GM19372 (cell line): ENCODE data around the gene CBL.

Source experiments
- ATAC-seq: cut with Tn5 transposase; IDR thresholded peaks from one replicate; pipeline ENCODE4 v1.9.1; 2021; ENCODE audit warnings: mild to moderate bottlenecking, low read depth, moderate library complexity; ENCODE audit not compliant: unreplicated experiment

CBL gene

DNA sequence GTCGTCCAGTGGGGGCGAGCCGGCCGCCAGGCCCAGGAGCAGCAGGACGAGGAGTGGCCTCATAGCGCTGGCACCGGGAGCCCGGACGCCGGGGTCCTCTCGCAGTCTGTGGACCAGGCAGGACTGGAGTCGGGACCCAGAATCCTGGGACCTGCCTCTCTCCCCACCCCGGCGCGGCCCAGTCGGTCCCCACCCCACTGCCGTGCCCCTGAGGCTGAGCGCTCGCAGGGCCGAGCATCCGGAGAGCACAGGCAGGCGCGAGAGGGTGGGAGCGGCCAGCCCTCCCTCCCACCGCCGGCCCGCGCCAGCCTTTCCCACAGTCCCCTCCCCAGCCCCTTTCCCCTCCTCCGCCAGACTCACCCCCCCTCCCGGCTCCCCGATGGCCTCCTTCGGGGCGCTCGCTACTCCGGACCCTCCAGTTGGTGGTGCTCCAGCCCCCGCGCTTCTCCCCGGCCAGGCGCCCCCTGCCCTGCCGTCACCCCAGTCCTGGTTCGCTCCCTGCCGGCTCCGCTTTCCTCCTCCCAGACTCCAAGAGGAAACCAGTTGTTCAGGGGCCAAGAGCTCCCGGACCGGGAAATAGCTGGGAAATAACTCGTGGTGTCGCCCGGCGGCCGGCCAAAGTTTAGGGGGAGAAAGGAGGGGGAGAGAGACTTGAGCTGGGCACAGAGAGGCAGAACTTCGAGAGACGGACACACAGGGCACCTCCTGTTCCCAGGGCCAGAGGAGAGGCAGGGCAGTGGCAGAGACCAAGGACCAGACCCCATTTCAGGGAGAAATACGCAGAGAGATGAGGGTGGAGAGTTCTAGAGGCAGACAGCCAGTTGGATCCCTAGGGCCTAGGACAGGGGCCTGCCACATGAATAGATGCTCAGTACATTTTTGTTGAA is 134.4 kb downstream of the CBL start, which contains the start of gene C1QTNF5:
TSS of gene C1QTNF5 (minus strand) at position 549 of the 887 bp plus-strand sequence. CDS start at position 63, 486 bp downstream.
- no peak for ATAC-seq

DNA sequence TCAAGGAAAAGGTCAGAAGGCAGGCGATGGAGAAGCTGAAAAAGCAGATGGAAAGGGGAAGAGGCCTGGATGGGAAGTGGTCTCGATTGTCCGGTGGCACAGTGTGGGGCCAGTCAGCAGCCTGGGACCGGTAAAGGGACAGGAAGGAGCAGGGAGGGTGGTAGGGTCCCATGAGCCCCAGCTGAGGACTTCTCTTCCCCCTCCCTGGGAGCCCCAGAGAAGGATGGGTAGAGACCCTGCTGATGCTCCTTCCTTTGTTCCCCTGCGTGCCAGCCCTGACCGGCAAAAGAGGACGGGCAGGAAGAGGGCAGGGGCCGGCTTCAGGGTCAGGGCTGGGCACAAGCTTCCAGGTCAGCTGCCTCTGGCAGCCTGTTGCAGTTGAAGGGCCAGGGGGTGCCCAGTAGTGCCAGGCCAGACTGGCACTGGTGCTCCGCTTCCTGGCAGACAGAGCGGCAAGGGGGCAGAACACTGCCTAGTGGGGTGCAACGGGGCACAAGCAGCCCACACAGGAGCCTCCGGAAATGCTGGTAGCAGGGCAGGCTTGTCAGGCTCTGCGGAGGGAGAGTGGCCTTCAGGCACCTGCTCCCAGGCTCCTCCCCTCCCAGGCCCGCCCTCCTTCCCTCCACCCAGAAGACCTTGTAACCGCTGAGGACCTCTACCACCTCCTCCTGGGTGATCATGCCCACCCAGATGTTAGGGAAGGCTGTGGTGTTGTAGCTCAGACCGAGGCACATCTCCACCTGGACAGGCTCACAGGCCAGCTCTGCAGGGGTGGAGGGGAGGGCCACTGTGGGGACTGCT is 135.3 kb downstream of the CBL start:
- no peak for ATAC-seq

DNA sequence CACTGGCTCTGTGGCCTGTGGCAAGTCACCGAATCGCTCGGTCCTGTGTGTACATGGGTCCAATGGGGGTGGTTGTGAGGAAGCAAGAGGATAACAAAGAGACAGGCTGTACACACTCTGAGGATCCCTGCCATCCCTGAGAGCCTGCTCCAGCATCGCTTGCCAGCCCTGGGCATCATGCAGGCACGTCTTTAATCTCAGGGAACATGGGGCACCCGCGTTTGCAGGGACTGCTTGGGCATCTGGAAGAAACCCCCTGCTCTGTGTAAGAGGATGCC is 135.8 kb downstream of the CBL start:
- ATAC-seq = no peak

DNA sequence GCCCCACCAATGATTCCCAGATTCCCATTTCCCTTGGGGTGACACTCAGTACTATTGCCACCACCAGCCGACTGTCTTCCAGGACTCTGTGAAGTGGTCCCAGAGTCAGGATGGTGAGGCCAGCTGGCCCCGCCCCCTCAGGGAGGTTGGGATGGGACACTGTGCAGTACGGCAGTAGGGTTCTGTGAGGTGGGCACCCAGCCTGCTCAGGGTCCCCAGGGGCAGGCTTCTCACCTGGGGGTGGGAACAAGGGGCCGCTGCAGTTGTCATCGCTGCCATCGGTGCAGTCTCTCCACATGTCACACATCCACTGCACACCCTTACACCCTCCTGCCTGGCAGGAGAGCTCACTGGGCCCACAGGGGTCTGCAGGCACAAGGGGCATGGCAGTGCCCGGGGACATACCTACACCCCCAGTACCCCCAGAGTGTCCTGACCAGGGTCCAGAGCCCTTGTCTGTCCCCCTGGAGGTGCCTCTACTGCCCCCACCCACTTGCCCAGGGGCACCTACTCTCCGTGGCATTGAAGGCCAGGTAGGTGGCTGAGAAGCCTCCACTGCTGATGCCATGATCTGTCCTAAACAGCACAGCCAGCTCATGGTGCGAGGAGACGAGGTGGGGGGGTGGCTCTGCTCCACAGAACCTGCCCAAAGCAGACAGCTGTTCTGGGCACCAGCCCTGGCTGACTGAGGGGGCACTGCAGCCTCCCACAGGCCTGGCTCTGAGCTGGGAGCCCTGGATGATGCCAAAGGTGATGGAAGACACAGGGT is 136.4 kb downstream of the CBL start:
- ATAC-seq = no peak

DNA sequence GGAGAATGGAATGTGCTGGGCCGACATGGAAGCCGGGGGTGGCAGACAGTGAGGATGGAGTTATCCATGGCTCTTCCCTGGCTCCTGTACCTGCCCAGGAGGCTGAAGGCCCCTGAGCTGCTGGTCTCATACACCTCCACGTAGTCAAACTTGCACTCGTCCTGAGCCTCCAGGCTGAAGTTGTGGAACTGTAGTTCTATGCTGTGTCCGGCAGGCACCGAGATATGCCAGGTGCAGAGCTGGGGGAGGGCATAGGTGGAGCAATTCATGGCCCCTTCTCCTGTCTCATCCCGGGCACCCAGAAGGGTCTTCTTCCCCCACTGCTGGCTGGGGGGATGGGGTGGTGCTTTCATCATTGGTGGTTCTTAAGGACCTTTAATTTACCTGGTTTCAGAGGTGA is 137.6 kb downstream of the CBL start:
- no peak for ATAC-seq

DNA sequence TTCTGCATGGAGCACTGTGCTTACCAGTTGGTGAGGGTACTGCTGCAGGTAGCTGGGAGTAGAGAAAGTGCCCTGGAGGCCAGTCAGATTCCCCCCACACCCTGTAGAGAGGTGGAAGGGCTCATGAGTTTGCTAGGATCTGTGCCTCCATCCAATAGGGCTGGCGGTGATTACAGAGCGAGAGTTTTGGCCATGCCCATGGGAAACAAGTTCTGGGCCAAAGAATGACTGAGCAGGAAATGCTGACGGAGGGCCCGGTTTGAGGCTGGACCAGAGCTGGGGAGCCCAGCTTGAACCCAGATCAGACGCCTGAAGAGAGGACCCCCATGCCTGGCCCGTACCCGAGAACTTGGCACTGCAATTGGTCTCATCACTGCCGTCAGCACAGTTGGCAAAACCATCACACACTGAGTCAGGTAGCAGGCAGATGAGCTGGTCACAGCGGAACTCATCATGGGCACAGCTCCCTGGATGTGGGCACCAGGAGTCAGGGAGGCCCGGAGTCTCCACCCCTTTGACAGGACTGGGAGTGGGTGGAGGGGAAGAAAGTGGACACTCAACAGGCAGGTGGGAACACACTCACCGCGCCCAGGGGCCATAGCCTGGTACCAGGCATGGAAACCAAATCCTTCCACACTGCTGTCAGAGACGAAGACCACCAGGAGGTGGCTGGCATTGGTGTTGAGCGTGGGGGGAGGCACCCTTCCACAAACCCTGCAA is 138.3 kb downstream of the CBL start:
- no peak for ATAC-seq

DNA sequence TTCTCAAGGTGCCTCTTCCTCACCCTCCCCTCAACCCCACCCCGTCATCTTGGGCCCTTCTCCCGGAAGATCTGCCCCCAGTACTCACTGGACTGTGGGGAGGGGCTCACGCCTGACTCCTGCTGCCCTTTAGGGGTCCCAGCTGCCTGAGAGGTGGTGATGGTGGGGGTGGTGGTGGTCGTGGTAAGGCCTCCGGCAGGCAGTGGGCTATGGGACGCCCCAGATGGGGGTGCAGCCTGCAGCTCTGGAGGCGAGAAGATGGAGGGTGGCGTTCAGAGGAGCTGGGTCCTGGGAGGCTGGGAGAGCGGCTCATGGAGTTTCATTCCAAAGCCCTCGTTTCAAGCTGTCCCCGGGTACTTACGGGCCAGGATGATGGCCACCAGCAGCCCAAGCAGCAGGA is 139.5 kb downstream of the CBL start:
- no peak for ATAC-seq

DNA sequence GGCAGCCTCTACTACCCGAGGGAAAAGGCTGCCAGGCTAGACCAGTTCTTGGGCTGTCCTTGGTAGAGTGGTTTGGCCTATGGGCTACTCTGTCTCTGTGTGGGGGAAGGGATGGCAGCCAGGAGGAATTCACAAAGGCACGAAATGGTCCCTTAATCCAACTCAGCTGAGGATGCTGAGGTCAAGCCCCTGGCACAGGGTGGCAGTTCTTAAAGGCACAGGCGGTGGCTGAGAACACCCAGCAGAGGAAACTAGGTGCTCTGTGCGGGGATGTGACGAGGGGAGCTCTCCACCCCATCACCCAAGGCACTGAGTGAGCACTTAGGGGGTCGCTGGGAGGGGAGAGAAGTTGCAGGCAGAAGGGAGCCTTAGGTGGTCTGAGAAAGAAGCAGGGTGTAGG is 140.5 kb downstream of the CBL start, which contains the start of gene MFRP:
TSS of gene MFRP (minus strand) at position 101 of the 400 bp plus-strand sequence. CDS start 192 bp downstream, outside the sequence.
- ATAC-seq = no peak

DNA sequence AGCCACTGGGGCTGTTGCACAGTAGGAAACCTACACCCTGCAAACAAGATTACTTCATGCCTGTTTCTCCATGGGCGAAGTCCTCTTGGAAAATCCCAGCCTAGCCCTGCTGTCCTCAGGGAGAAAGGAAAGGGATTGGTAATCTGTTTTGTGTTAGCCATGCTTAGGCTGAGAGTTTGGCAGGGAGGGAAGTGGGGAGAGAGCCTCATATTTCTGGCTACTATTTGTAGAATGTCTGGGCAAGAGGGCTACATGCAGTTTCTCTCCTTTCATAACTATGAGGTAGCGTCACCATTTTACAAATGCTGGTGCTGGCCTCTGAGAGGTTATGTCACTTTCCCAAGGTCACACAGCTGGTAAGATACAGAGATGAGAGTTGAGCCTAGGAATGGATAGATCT is 141.1 kb downstream of the CBL start:
- ATAC-seq = no peak

DNA sequence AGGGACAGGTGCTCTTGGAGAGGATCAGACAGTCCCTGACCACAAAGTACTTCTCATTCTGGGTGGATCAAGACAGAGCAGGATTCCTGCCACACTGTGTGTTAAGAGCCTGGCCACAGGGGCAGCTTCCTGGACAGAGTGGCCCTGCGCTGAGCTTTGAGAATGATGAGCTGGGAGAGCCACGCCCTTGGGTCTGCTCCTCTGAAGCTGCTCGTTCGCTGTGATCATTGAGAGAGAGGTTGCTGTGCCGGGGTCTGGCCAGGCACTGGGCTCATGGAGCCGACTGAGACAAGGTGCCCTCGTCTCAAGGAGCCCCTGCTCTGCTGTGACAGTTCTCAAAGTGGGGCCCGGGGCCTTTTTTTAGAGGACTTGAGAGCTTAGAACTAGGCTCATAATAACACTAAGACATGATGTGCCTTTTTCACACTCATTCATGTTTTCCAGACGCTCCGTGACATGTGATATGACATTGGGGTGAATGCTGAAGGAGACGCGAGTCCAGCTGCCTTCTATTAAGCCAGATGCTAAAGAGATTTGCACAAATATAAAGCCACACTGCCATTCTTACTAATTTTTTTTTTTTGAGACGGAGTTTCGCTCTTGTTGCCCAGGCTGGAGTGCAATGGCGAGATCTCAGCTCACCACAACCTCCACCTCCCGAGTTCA is 141.9 kb downstream of the CBL start:
- ATAC-seq = no peak

DNA sequence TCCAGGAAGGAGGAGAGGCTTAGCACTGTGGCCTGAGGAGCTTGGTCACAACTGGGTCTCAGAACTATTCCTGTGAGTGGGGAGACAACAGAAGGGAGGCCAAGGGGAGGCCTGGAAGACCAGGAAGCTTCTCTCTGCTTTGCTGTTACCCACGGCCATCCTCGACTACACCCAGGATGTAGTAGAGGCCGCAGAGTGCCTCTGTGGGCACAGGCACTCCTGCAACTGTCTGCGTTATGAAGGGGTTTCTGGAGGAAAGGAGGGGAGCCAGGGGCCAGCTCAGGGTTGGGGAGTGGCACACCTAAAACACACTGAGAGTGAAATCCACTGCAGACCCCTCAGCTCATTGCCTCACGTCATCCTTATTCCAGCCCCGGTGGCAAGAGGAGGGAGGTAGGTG is 144.2 kb downstream of the CBL start:
- no peak for ATAC-seq

DNA sequence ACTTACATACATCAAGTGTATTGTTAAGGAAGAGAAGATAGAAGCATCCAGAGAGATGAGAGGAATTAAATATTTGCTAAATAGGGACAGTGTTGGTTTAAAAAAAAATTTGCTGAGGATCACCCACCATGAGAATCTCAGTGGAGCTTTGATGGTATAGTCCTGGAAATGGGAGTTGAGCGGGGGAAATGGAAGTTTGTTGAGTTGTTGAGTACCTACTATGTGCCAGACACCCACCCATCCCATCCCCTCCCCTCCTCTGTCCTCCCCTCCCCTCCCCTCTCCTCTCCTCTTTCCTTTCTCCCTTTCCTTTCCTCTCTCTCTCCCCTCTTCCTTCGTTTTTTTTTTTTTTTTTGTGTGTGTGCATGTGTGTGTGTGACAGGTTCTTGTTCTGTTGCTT is 145.1 kb downstream of the CBL start:
- no peak for ATAC-seq

DNA sequence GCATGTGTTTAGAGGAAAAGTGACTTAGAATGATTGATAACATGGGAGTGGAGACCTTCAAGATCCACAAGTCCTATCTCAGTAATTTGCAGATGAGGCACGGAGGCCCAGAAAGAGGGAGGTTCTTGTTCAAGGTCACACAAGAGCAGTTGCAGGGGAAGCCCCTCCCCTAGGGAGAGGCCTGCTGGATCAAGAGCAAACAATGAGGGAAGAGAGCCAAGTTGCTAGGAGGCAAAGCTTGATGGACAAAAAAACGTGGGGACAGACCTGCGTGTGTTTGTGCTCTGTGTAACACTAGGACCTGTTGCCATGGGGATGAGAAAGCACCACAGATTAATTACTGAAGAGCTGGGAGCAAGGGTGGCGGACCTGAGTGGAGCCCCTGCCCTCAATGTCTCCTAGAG is 146.7 kb downstream of the CBL start:
- no peak for ATAC-seq

DNA sequence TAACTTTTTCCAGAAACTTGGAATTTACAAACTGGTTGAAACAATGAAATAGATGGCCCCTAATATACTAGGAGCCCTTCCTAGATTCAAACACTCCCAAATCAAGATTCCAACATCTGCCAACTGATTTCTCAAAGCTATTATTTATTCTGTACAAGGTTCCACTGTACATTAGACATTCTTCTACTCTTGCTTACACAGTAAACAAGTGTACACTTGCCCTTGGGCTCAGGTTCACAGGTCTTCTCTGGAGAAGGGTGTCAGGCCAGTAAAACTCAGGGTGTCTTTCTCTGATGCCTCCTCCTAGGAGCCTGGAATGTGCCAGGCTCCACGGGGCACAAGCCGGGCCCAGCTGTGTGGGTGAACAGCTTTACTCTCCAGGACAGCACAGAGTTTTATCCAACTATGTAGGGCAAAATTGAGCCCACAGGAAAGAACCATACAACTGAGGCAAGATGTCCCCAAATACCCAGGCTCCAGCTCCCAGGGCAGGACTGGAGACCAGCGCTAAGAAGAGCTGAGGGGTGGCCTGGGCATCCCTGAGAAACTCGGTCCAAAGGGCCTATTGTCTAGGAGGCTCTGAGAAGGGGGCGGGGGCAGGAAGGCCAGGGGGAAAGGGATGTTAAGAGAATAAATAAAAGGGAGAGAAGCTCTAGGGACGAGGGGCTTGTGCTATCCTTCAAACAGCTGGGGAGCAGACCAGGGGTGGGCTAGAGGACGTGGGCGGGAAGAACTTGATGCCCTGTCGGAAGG is 149.1 kb downstream of the CBL start:
- ATAC-seq = no peak

DNA sequence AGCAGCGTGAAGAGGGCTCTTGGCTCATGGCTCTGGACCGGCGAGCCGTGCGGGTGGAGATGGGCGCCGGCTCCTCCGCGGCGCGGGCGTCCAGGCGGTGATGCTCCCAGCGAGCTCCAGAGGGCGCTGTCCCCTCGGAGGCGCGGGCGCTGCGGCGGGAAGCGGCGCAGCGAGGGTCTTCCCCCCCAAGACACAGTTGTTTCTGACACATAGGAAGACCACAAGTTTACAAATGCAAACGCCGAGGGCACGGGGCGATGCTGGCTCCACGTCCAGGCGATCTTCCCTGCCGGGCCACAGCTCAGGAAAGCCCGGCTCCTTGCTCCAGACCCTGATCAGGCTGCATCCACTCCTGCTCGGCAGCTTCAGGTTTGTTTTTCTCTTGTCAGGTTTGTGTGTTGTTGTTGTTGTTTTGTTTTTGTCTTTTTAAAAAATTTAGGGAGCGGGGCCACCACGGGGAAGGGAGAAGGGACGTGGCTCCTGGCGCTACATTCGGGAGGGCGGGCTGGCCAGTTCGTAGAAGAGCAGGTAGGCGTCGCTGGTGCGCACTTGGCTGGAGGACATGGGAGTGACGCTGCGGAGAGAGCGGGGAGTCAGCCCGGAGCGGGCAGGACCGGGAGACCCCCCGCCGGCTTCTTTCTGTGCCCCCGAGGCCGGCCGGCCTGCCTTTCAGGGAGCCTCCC is 150.4 kb downstream of the CBL start:
- ATAC-seq = no peak

DNA sequence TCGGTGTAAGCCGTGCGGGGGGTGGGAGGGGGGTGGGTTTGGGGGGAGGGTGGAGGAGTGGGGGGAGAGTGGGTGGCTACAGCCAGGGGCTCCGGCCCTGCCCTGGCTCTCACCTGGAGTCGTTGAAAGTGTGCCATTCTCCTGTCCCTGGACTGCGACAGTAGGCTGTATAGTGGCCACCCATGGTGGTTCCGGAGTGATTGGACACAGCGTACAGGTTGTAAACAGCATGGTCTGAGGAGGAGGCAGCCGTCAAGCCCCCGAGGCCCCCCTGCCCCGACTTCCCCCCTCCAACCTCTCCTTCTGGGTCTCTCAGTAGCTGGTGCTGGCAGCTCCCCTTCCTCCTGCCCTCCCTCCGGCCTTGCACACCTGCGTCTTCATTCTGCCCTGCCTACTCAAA is 150.9 kb downstream of the CBL start:
- no peak for ATAC-seq
